Ureter (tissue), 1 donor: ENCODE results near the gene EFCAB6. TPM values are rescaled to one million over a fixed set of nuclear protein-coding genes. Genes with fewer than 3 reads are reported as not detected.

Experiments
- DNase-seq: peaks from one replicate; pipeline ENCODE4 v3.0.0-alpha.2; 2020; ENCODE audit warnings: low spot score
- total RNA-seq: library from RNA; stranded (reverse); gene quantifications from one replicate; pipeline ENCODE4 v1.2.4, GENCODE V29; 2023
- donor health status: DM: yes; HTN: yes; CAD: no.

Gene EFCAB6
- total RNA-seq: 8.8 TPM

- peak; percentile 95 for DNase-seq
Measured at GRCh38 chr22:43812149-43812842, at the start of gene EFCAB6. Gene EFCAB6, minus strand, starts transcription at chr22:43812305. Its CDS starts 29,987 bp downstream, at chr22:43782318.

GRCh38 chr22:43861529-43861928 is 49.4 kb upstream of the EFCAB6 start:
- no peak for DNase-seq

- no peak for DNase-seq
Measured at GRCh38 chr22:43860831-43861230, 48.7 kb upstream of the EFCAB6 start.

GRCh38 chr22:43860126-43860525 is 48.0 kb upstream of the EFCAB6 start:
- no peak for DNase-seq

GRCh38 chr22:43859621-43860020 is 47.5 kb upstream of the EFCAB6 start:
- no peak for DNase-seq

GRCh38 chr22:43859176-43859575 is 47.1 kb upstream of the EFCAB6 start:
- no peak for DNase-seq

- DNase-seq: no peak
Measured at GRCh38 chr22:43858156-43858895, 46.2 kb upstream of the EFCAB6 start.

- no peak for DNase-seq
Measured at GRCh38 chr22:43857367-43857766, 45.3 kb upstream of the EFCAB6 start.

GRCh38 chr22:43855431-43855830 is 43.3 kb upstream of the EFCAB6 start:
- no peak for DNase-seq

GRCh38 chr22:43854786-43855271 is 42.7 kb upstream of the EFCAB6 start:
- no peak for DNase-seq

GRCh38 chr22:43854121-43854785 is 42.1 kb upstream of the EFCAB6 start:
- DNase-seq: no peak

- no peak for DNase-seq
Measured at GRCh38 chr22:43853328-43853931, 41.3 kb upstream of the EFCAB6 start.

GRCh38 chr22:43852573-43853327 is 40.6 kb upstream of the EFCAB6 start:
- DNase-seq: no peak

- no peak for DNase-seq
Measured at GRCh38 chr22:43851979-43852307, 39.8 kb upstream of the EFCAB6 start.

- DNase-seq: no peak
Measured at GRCh38 chr22:43851058-43851978, 39.2 kb upstream of the EFCAB6 start.

GRCh38 chr22:43850529-43850928 is 38.4 kb upstream of the EFCAB6 start:
- no peak for DNase-seq

GRCh38 chr22:43849731-43850130 is 37.6 kb upstream of the EFCAB6 start:
- DNase-seq: no peak

GRCh38 chr22:43848366-43849171 is 36.5 kb upstream of the EFCAB6 start:
- no peak for DNase-seq
